NOMO-1 (cell line): ENCODE measurements around the gene LCAT.

Experiments
- DNase-seq, 2 experiments: peaks; one replicate each; lab custom pipeline; 2025; ENCODE audit not compliant: unreplicated experiment in 2 of 2; lab: John Stamatoyannopoulos, UW

The LCAT gene

DNA sequence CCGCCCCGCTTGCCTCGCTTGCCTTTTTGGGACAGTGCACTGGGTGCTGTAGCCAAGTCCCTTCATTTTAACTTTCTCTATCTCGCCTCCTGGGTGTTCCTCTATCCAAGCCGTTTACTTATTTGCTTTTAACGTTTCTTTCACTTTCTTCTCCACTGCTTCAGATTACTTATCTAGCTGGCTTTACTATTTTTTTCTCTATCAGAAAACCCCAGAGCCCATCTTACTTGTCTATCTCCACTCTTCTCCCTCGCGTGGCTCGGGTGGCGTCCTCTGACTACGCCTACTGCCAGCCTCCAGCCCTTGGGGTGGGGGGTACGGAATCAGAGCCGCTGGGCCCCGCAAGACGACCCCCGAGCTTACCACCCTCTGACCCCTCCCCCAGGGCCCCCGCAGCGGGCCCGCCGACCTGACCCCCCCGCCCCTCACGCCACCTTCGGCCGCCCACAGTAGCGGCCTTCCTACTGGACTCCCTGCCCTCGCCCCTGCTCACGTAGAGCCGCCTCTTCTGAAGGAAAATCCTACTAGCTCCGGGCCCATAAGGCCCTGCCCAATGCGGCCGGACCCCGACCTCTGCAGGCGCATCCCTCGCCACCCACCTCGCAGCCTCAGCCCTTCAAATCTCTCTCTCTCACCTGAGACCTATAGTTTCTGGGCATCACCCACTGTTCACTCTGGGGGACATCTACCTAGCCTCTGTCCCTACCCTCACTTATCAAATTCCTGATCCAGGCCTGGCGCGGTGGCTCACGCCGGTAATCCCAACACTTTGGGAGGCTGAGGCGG, 25.5 kb upstream of the LCAT start:
- DNase-seq = peak in 1 of 2 experiments; percentile 17

GRCh38 chr16:67968400-67969253, 24.7 kb upstream of the LCAT start, which contains the start of gene SLC12A4:
TSS of gene SLC12A4 (minus strand) at chr16:67968637. CDS start at chr16:67968553, 84 bp downstream.
- DNase-seq = peak; percentile 75 to 80

- DNase-seq = peak; percentile 29 to 35
Observed at GRCh38 chr16:67967958-67968399, 24.1 kb upstream of the LCAT start.

- DNase-seq = no peak
Observed at GRCh38 chr16:67967183-67967957, 23.4 kb upstream of the LCAT start.

- peak in 1 of 2 experiments; percentile 19 for DNase-seq
Observed at GRCh38 chr16:67966549-67967182, 22.7 kb upstream of the LCAT start.

DNA sequence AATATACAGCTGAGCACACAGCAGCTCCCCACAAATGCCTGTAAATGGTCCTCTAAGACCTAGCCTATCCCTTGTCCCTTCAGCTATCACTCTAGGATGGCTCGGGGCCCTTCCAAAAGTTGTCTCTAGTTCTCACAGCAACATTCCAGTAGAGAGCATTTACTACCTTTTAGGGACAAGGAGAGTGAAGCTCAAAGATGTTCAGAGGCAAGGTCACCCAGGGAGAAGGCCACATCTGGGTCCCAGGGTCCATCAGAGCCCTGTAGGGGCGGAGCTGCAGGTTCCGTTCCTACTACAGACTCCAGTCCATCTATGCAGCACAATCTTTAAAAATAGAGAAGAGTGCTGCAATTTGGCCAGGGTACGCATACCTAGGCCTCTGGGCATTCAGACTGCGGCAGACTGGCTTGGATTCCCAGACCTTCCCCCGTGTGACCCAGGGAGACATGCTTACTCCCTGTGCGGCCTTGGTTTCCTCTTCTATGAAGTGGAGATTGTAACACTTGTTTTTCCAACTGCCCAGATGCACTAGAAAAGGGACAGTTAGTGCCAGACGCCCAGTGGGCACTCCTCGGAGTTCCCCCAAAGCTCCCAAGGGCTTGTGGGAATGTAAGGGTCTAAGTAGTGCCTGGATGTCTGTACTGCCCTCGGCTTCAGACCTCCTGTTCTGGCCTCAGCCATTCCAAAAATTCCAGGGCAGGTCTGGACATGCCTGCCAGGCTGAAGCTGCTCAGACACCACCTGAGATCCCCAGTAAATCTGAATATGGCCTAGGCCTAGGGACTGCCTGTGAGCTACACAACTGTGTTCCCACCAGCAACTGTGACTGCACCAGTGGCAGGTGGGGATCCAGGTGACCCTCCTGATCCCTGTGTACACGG, 22.0 kb upstream of the LCAT start:
- DNase-seq = no peak

- no peak for DNase-seq
Observed at GRCh38 chr16:67964477-67965131, 20.7 kb upstream of the LCAT start.

- no peak for DNase-seq
Observed at GRCh38 chr16:67963662-67964321, 19.9 kb upstream of the LCAT start.

- DNase-seq = no peak
Observed at GRCh38 chr16:67963292-67963661, 19.4 kb upstream of the LCAT start.

GRCh38 chr16:67962135-67962534, 18.2 kb upstream of the LCAT start:
- DNase-seq = no peak

DNA sequence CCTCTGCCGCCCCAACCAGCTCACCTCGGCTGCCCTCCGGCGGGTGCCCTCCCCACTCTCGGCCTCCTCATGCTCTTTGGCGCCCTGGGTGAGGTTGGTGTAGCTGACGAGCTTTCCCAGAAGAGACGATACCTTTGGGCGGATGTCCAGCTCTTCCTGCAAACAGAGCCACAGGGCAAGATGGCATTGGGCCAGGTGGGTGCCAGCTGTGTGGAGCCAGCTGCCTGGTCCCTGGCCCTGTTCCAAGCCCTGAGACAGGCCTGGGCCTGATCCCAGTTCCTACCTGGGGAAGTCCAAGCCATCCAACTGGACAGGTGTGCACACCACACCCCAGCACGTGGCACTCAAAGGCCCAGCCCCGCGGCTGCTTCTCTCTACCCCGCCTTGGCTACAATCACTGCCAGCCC, 17.6 kb upstream of the LCAT start:
- DNase-seq = no peak

GRCh38 chr16:67959536-67960329, 15.8 kb upstream of the LCAT start:
- DNase-seq = no peak

DNA sequence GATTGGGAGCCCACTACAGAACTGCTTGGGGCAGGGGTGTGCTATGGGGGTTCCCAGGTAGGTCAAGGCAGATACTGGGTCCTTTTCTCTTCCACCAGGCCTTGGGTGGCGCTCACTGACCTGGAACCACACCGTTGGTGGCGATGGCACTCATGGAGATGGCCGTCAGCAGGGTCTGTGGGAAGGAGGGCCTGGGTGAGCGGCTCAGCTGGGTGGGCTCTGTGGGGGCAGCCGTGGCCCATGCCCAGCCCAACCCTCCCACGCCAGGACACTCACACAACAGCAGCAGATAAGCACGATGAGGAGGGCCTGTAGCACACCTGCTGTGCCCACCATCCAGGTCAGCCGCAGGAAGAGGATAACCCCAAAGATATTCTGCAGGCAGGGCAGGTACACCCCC, 13.7 kb upstream of the LCAT start:
- no peak for DNase-seq

DNA sequence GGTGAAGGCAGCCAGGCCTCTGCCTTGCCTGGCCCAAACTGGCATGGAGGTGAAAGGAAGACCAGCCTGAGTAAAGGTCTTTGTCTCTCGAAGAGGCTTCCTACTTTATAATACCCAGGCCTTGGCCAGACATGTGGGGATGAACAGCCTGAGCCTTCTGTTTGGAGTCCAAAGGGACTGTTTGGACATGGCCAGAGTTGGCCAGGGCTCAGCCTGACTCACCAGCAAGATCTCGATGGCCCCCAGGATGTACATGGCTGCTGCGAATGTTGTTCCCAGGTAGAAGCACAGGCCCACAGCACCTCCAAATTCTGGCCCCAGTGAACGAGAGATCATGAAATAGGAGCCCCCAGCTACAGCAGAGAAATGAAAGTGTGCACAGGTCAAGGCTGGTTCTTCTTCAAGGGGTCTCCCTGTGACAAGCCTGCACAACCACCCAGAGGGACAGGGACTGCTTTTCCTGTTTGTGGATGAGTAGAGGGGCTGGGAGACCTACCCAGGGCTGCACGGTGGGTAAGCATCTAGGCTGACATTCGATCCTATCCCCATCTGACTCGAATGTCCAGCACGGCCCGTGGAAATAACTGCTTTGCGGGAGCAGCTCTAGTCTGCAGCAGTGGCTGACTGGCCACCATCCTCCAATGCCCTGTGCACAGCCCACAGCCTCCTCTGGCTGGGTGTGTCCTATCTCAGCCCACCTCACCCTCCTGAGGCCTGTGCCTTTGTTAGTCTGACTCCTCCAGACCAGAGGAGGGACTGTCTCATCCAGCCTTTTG, 10.7 kb upstream of the LCAT start:
- DNase-seq = no peak

DNA sequence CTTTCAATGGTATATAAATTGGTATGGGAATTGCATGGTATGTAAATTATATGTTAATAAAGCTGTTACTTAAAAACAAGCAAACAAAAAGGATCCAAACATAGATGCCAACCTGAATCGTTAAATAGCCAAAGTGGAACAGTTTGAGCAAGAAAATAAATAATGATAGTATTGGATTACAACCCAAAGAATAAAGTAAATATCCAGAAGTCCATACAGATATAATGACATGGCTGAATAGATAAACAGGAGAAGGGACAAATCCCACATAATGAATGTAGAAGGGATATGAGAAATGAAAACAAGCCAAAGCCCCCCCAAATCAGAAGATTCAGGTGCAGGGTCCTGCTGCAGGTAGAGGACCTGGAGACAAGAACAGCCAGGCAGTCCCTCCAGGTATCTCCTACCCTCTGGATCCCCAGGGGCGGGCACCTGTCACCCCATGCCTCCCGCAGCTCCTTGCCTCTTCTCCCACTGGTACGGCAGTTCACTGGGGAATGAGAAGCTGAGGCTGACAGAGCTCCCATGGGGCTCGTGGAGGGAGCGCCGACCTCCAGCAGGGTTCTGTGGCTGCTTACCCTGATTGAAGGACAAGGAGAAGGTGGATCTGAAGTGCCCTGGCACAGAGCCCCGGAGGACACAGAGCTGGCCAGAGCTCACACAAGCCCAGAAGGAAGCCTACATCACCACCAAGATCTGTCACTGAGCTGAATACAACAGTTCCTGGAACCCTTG, 9.9 kb upstream of the LCAT start:
- DNase-seq = no peak

GRCh38 chr16:67951485-67951884, 7.6 kb upstream of the LCAT start:
- DNase-seq = no peak
